K562 (cell line): ENCODE results near the gene PPY.

Experiments used
- ESRRA ChIP-seq: fragments of 450-650 bp; IDR thresholded peaks from 2 replicates; pipeline ENCODE4 v1.6.1; 2014; ENCODE audit warnings: low read depth, mild to moderate bottlenecking, moderate library complexity, borderline replicate concordance
- IFI16 ChIP-seq: fragments of 250-450 bp; sonication (Bioruptor Pico); IDR thresholded peaks from 2 replicates; pipeline ENCODE4 v2.1.2; 2022; ENCODE audit warnings: mild to moderate bottlenecking, inconsistent platforms
- ZNF77 ChIP-seq: fragments of 250-450 bp; sonication (Bioruptor Pico); IDR thresholded peaks from 2 replicates; pipeline ENCODE4 v1.5.0; 2020

DNA sequence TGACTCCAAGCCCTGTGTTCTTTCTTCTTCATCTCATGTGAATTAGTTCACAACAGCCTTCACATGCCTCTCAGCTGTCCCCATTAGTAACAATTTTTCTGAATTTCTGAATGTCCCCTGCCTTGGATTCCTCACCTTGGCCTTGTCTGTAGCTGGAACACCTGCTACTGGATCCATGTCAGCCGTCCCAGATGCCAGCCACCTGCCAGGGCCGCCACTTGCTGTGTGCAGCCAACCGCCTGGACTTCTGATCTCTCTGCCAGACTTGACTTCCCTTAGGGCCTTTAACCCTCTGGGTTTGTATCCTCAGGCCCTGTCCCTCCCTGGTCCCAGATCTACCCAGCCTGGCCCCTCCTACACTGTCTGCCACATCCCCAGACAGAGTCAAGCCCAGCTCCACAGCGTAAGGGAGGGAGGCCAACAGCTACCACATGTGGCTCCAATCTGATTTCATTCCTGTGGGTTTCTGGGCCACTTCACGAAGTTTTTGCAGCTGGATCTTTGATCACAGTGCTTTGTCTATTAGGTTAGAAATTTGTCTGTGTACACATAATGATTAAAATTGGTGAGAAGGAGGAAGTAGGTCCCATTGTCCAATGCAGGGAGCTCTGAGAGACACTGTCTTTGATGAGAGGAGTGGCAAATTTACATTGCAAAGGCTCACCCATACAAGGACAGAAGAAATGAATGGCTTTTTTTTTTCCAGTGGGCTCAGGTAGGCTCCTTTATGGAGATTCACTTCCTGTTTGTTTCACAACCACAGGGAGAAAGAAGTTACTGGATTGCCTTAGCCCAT, 50.2 kb downstream of the PPY start:
- no peak for TF ChIP-seq ZNF77
- no peak for TF ChIP-seq ESRRA
- TF ChIP-seq IFI16 (CRISPR knock-in tag): no peak
